Measurements from ENCODE around the gene HAVCR2.
A peak's percentile ranks its signal among the peaks of the same experiment; 100 is the strongest.

The HAVCR2 gene

DNA sequence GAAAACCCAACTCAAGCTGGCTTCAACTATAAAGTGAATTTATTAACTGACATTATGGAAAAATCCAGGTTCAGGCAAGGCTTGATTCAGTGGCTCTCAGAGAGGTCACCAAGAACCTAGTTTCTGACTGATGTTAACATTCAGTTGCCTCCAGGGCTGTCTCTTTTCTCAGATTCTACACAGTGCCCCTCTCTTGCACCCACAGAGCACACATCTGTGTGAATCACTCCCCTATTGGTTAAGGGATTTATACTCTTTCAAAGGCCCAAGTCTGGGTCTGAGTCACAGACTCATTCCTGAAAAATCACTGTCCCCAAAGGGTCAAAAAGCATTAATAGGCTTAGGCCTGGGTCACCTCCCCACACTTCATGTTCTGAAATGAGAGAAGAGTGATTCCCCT is 6.2 kb upstream of the HAVCR2 start:
- Mint-ChIP-seq H3K9me3 (no peaks in the 10 kb centered on the region), H3K4me1 (peaks cover 7% of the 10 kb centered on the region), H3K27me3 (no peaks in the 10 kb centered on the region), H3K4me3 (no peak overlapping the region), H3K27ac (no peak overlapping the region), H3K36me3 (no peaks in the 10 kb centered on the region)
- no peak for ATAC-seq

DNA sequence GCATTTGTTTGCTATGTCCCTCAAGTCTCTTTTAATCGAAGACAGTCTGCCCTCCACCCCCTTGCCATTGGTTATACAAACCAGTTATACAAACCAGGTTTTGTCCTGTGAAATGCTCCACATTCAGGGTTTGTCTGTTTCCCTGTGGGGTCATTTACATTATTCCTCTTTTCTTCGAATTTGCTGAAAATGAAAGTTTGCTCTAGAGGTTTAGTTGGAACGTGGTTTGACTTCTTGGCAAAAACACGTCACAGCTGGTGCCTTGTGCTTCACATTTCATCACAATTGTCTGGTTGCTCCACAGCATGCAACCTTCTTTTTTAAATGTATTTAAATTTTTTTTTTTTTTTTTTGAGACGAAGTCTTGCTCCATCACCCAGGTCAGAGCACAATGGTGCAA is 4.2 kb upstream of the HAVCR2 start:
- Mint-ChIP-seq H3K27ac (no peak overlapping the region), H3K27me3 (no peaks in the 10 kb centered on the region), H3K4me1 (peaks cover 27% of the 10 kb centered on the region), H3K4me3 (no peak overlapping the region), H3K36me3 (no peaks in the 10 kb centered on the region), H3K9me3 (no peaks in the 10 kb centered on the region)
- no peak for ATAC-seq

DNA sequence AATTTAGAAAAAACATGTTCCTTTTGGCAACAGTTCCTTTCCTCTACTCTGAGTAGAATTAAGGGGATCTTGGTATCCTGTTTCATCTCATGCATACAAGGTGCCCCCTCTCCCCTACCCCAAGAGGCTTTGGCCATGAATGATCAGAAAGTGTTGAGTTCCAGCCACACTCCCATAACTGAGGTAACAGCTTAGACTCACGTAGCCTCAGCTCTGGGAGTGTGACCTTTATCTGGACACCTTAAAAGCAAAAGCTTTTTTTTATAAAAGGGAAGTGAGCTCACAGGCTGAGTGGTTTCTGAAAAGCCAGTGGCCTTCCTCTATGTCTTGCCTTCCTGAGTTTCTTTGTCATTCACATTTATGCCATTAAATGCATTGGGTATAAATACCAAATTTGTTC is 900 bp upstream of the HAVCR2 start:
- Mint-ChIP-seq H3K4me1 (peaks cover 40% of the 10 kb centered on the region), H3K27ac (peak overlapping the region; percentile 98), H3K4me3 (peak overlapping the region; percentile 77), H3K9me3 (no peaks in the 10 kb centered on the region), H3K36me3 (no peaks in the 10 kb centered on the region), H3K27me3 (no peaks in the 10 kb centered on the region)
- ATAC-seq, result peak; percentile 83

DNA sequence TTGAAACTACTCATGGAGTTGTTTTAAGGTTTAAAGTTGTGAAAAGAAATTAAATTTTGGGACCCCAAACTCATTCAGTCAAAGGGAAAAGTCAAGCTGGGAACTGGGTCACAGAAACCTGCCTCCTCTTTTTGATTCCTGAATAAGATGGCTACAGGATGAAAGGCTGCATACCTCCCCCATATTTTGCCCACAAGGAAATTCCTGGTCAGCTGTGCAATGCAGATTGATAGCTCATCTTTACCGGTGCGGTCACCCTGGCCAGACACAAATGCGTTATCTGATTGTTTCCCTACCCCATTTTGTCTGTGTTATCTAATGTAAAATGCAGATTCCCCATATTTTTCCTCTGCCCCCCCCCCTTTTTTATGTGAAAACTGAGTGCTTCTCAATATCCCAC is 1.3 kb downstream of the HAVCR2 start:
- Mint-ChIP-seq H3K27ac (peak overlapping the region; percentile 98), H3K4me1 (peaks cover 40% of the 10 kb centered on the region), H3K4me3 (peak overlapping the region; percentile 45), H3K27me3 (no peaks in the 10 kb centered on the region), H3K9me3 (no peaks in the 10 kb centered on the region), H3K36me3 (peaks cover 4% of the 10 kb centered on the region)
- ATAC-seq, result no peak

DNA sequence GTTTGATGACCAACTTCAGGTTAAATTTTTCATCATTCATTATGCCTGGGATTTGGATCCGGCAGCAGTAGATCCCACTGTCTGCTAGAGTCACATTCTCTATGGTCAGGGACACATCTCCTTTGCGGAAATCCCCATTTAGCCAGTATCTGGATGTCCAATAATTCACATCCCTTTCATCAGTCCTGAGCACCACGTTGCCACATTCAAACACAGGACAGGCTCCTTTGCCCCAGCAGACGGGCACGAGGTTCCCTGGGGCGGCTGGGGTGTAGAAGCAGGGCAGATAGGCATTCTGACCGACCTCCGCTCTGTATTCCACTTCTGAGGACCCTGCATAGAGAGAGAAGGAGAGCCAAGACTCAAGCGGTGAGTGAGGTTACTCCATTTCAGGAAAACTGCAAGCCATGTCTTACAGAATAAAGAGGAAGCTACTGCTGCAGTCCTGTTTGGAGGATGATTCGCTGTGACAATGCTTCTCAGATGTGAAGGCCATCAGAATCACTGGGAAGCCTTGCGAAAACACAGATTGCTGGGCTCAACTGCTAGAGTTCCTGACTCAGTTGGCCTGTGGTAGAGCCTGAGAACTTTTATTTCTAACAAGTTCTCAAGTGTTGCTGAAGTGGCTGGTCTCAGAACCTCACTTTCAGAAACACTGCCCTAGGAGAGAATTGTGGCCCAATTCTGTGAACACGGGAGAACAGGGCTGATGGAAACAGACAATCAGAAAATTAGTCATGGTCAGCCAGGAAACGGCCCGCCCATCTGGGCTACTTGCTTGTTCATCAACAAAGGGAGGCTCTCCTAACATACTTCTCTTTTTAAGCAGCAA is 2.0 kb downstream of the HAVCR2 start:
- Mint-ChIP-seq H3K4me3 (peak overlapping the region; percentile 45), H3K4me1 (peaks cover 40% of the 10 kb centered on the region)
- no peak for ATAC-seq

DNA sequence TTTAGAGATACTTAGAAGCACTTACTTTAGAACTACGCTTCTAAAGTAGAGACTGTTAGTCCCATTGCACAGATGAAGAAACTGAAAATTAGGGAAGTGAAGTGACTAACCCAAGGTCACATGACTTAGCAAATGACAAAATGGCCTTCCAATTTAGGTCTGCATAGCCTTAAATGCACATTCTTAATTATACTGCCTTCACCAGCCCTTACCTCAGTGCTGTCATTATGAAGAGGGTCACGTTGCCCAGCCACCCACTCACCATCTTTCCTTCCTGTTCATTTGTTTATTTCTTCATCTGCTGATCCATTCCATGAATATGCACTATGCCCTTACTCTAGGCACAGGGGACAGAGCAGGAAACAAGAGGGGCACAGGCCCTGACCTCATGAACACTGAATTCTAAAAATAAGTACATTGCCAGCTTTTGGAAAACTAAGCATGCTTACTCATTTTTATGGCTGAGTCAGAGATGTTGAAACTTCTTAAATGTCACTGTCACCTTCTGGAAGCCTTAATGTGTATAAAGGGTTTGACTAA is 8.6 kb downstream of the HAVCR2 start:
- peak; percentile 79 for ATAC-seq

More for the DNA sequence above, 2.0 kb downstream of the HAVCR2 start:
- H3K36me3 Mint-ChIP-seq, result peaks cover 6% of the 10 kb centered on the region
- no peaks in the 10 kb centered on the region for H3K27me3 Mint-ChIP-seq
- H3K9me3 Mint-ChIP-seq, result no peaks in the 10 kb centered on the region
- peak overlapping the region; percentile 98 for H3K27ac Mint-ChIP-seq

DNA sequence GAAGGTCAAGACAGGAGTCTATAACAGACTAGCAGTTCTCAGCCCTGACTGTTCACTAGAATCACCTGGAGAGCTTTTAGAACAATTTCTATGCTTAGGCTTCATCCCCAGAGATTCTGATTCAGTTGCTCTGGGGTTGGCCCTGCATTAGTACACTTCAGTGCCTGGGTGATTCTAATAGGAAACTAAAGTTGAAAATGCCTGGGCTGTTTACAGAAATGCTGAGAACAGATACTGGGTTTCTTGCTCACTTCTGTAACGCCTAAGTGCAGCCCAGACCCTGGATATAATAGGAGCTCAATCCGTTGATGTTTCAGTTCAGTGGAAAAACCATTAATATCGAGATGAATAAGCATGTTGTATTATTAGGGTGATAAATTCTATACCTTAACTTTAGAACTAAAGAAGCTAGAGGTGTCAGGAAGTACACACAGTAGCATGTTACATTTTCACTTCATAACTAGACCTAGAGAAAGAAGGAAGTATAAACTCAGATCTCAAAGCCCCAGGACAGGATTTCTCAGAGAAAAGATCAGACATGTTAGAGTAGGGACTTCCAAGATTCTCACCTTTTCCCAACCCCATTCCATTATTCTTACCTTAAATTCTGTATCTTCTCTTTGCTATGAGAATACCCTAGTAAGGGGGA is 20.4 kb downstream of the HAVCR2 start:
- H3K27ac Mint-ChIP-seq, result peak overlapping the region; percentile 49
- ATAC-seq, result peak; percentile 50
- peaks cover 10% of the 10 kb centered on the region for H3K4me1 Mint-ChIP-seq
- no peaks in the 10 kb centered on the region for H3K9me3 Mint-ChIP-seq
- H3K4me3 Mint-ChIP-seq, result no peak overlapping the region
- H3K27me3 Mint-ChIP-seq, result no peaks in the 10 kb centered on the region
- H3K36me3 Mint-ChIP-seq, result peaks cover 28% of the 10 kb centered on the region

More for the DNA sequence above, 8.6 kb downstream of the HAVCR2 start:
- H3K4me3 Mint-ChIP-seq, result no peak overlapping the region
- H3K9me3 Mint-ChIP-seq, result no peaks in the 10 kb centered on the region
- H3K36me3 Mint-ChIP-seq, result peaks cover 6% of the 10 kb centered on the region
- peak overlapping the region; percentile 56 for H3K27ac Mint-ChIP-seq
- no peaks in the 10 kb centered on the region for H3K27me3 Mint-ChIP-seq
- peaks cover 7% of the 10 kb centered on the region for H3K4me1 Mint-ChIP-seq

DNA sequence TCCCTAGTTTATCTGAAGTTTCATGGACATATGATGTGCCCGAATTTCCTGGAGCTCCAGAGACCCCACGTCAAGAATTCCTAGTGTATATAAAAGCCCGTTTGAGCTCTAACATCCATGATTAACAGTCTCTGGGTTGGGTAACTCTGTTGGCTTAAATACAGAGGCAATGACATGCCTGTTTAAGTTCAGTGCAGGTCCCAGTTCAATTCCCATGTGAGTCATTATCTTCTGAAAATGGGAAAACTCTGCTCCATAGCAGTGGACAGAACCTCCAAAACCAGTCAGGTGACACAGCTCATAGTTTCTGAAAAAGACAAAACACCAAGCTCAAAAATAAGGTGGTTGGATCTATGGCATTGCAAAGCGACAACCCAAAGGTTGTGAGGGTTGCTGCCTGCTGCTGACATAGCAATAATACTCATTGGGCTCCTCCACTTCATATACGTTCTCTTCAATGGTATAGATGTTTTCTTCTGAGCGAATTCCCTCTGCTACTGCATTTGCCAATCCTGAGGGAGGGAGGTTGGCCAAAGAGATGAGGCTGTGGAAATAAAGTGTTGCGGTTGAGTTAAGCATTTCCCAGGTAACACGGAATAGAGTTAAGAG is 22.0 kb downstream of the HAVCR2 start:
- H3K27ac Mint-ChIP-seq, result no peak overlapping the region
- H3K9me3 Mint-ChIP-seq, result no peaks in the 10 kb centered on the region
- ATAC-seq, result no peak
- peaks cover 10% of the 10 kb centered on the region for H3K4me1 Mint-ChIP-seq
- no peak overlapping the region for H3K4me3 Mint-ChIP-seq
- peaks cover 34% of the 10 kb centered on the region for H3K36me3 Mint-ChIP-seq
- no peaks in the 10 kb centered on the region for H3K27me3 Mint-ChIP-seq

DNA sequence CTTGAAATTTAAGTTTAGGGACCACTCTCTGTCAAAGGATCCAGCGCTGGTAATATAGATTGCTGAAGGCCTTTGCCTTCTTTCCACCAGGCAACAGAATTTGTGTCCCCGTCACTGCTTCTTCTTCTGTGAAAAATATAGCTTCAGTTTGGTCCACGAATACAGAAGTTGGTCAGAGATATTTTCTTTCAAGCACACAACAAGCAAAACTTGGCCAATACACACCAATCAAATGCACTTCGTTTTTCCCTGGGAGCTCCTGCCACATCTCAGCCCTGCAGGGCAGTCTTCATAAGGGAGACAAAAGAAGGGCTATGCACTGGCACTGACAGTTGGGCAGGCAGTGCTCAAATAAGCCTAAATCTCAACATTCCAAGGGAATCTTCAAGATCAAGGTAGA is 22.9 kb downstream of the HAVCR2 start:
- no peak overlapping the region for H3K4me3 Mint-ChIP-seq
- H3K4me1 Mint-ChIP-seq, result peaks cover 10% of the 10 kb centered on the region
- H3K27ac Mint-ChIP-seq, result no peak overlapping the region
- H3K27me3 Mint-ChIP-seq, result no peaks in the 10 kb centered on the region
- H3K36me3 Mint-ChIP-seq, result peaks cover 26% of the 10 kb centered on the region
- H3K9me3 Mint-ChIP-seq, result no peaks in the 10 kb centered on the region
- no peak for ATAC-seq

DNA sequence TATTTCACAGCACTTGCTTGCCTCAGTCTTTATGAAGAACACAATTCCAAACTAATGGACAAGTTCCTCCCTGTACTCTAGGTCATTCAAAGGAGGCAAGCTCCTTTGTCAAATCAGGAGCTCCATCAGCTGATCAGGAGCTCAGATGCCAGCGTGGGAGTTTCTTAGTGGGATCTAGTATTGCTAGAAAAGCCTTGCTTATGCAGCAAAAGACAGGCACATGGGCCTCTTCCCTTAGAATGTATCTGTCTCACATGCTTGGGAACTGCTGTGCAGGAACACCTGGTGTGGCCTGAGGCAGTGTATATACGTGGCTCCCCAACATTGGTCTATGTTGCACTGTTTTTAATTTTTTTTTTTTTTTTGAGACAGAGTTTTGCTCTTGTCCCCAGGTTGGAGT is 28.6 kb downstream of the HAVCR2 start:
- no peak for ATAC-seq
- Mint-ChIP-seq H3K9me3 (peaks cover 3% of the 10 kb centered on the region), H3K27me3 (no peaks in the 10 kb centered on the region), H3K27ac (no peak overlapping the region), H3K4me3 (no peak overlapping the region), H3K36me3 (peaks cover 6% of the 10 kb centered on the region), H3K4me1 (peaks cover 5% of the 10 kb centered on the region)

DNA sequence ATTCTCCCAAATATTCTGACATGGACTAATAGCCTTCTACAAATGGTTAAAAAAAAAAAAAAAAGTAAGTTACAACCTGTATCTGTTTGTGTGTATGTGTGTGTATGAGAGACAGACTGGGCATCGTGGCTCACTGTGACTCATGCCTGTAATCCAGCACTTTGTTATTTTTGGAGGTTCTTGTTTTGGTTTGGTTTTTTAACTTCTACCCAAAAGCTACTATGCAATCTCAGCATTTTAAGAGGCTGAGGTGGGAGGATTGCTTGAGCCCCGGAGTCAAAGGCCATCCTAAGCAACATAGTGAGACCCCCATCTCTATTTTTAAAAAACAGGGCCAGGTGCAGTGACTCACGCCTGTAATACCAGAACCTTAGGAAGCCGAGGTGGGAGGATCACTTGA is 32.3 kb downstream of the HAVCR2 start:
- ATAC-seq, result no peak
- Mint-ChIP-seq H3K4me1 (peaks cover 17% of the 10 kb centered on the region), H3K27ac (no peak overlapping the region), H3K27me3 (no peaks in the 10 kb centered on the region), H3K36me3 (no peaks in the 10 kb centered on the region), H3K9me3 (peaks cover 6% of the 10 kb centered on the region), H3K4me3 (no peak overlapping the region)

DNA sequence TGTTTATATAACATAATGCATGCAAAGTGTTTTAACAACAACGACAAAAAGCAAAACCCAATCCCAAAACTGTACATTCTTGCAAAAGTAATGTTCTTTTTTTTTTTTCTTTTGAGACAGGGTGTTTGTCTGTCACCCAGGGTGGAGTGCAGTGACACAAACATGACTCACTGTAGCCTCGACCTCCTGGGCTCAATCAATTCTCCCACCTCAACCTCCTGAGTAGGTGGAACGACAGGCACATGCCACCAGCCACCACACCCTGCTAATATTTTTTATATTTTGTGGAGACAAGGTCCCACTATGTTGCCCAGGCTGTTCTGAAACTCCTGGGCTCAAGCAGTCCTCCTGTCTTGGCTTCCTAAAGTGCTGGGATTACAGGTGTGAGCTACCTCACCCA is 36.3 kb downstream of the HAVCR2 start:
- no peaks in the 10 kb centered on the region for H3K27me3 Mint-ChIP-seq
- no peak for ATAC-seq
- H3K4me3 Mint-ChIP-seq, result no peak overlapping the region
- no peaks in the 10 kb centered on the region for H3K36me3 Mint-ChIP-seq
- no peak overlapping the region for H3K27ac Mint-ChIP-seq
- H3K4me1 Mint-ChIP-seq, result peaks cover 17% of the 10 kb centered on the region
- peaks cover 6% of the 10 kb centered on the region for H3K9me3 Mint-ChIP-seq

DNA sequence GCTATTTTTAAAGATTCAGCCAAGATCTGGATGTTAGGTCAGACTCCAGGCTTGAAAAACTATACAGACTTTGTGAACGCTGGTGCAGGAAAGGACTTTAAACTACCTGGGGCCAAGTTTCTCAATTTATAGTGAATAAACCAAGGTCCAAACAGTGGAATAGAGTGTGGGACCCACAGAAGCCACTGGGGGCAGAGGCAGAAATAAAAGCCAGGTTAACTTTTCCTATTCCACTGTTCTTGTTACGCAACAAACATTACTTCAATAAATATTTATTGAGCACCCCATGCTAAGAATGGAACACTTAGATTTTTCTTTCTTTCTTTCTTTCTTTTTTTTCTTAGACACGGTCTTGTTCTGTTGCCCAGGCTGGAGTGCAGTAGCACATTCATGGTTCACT is 38.9 kb downstream of the HAVCR2 start:
- Mint-ChIP-seq H3K27ac (no peak overlapping the region), H3K27me3 (no peaks in the 10 kb centered on the region), H3K9me3 (peaks cover 3% of the 10 kb centered on the region), H3K4me3 (no peak overlapping the region), H3K36me3 (no peaks in the 10 kb centered on the region), H3K4me1 (peaks cover 15% of the 10 kb centered on the region)
- ATAC-seq, result no peak

DNA sequence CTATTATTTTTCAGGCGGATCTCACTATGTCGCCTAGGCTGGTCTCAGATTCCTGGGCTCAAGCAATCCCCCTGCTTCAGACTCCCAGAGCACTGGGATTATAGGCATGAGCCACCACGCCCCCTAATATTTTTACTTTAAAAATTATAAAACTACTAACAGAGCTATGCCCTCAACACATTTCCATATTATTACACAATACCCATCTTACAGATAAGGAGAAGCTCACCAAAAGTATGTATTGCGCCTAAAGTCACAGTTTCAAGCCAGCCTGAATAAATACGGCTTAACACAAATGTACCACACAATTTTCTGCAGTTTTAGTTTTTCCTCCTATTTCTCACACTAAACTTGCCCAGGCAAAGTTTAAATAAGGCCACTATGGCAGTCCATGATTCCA is 40.1 kb downstream of the HAVCR2 start:
- H3K36me3 Mint-ChIP-seq, result no peaks in the 10 kb centered on the region
- ATAC-seq, result no peak
- peaks cover 7% of the 10 kb centered on the region for H3K4me1 Mint-ChIP-seq
- no peak overlapping the region for H3K4me3 Mint-ChIP-seq
- H3K27ac Mint-ChIP-seq, result no peak overlapping the region
- no peaks in the 10 kb centered on the region for H3K27me3 Mint-ChIP-seq
- H3K9me3 Mint-ChIP-seq, result no peaks in the 10 kb centered on the region

DNA sequence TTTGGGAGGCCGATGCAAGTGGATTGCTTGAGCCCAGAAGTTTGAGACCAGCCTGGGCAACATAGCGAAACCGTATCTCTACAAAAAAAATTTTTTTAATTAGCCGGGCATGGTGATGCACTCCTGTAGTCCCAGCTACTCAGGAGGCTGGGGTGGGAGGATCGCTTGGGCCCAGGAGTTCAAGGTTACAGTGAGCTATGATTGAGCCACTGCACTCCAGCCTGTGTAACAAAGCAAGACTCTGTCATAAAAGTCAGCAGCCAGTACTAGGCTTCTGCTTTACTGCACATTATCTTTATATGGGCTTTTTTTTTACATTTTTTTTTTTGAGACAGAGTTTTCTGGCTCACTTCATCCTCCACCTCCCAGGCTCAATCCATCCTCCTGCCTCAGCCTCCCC is 40.5 kb downstream of the HAVCR2 start:
- no peaks in the 10 kb centered on the region for H3K9me3 Mint-ChIP-seq
- no peak overlapping the region for H3K27ac Mint-ChIP-seq
- no peak overlapping the region for H3K4me3 Mint-ChIP-seq
- H3K4me1 Mint-ChIP-seq, result peaks cover 7% of the 10 kb centered on the region
- no peaks in the 10 kb centered on the region for H3K27me3 Mint-ChIP-seq
- H3K36me3 Mint-ChIP-seq, result no peaks in the 10 kb centered on the region
- ATAC-seq, result no peak
